OCI-M2 (cell line): ENCODE results near the gene PARP4.
"Not testable (repeated sequence)": the region's sequence is repeated elsewhere in the genome, so short reads cannot be mapped to it uniquely, and the experiment has no call there.

ENCODE experiments used
- DNase-seq: peaks from one replicate; lab custom pipeline; 2025; ENCODE audit not compliant: unreplicated experiment; lab: John Stamatoyannopoulos, UW

Gene PARP4

GRCh38 chr13:24454056-24454455 lies 58.5 kb downstream of the PARP4 start:
- DNase-seq, result no peak

- no peak for DNase-seq
These were observed 60.5 kb downstream of the PARP4 start for GRCh38 chr13:24452044-24452443.

GRCh38 chr13:24450530-24450929 lies 62.0 kb downstream of the PARP4 start:
- no peak for DNase-seq

- not testable (repeated sequence) for DNase-seq
These were observed 67.7 kb downstream of the PARP4 start for GRCh38 chr13:24444851-24445250.

- no peak for DNase-seq
These were observed 69.2 kb downstream of the PARP4 start for GRCh38 chr13:24443366-24443765.

- DNase-seq, result not testable (repeated sequence)
These were observed 86.5 kb downstream of the PARP4 start for GRCh38 chr13:24426045-24426444.

- not testable (repeated sequence) for DNase-seq
These were observed 92.9 kb downstream of the PARP4 start for GRCh38 chr13:24419668-24420067.

GRCh38 chr13:24407844-24408243 lies 104.7 kb downstream of the PARP4 start:
- no peak for DNase-seq

GRCh38 chr13:24406524-24406923 lies 106.1 kb downstream of the PARP4 start:
- DNase-seq, result no peak

- DNase-seq, result no peak
These were observed 115.8 kb downstream of the PARP4 start for GRCh38 chr13:24396821-24397220.

- DNase-seq, result no peak
These were observed 119.6 kb downstream of the PARP4 start for GRCh38 chr13:24392972-24393371.

- DNase-seq, result not testable (repeated sequence)
These were observed 120.6 kb downstream of the PARP4 start for GRCh38 chr13:24391771-24392683.

- DNase-seq, result not testable (repeated sequence)
These were observed 121.8 kb downstream of the PARP4 start for GRCh38 chr13:24390795-24391194.

GRCh38 chr13:24389506-24389905 lies 123.1 kb downstream of the PARP4 start:
- no peak for DNase-seq

GRCh38 chr13:24388743-24389142 lies 123.8 kb downstream of the PARP4 start:
- not testable (repeated sequence) for DNase-seq

- no peak for DNase-seq
These were observed 125.5 kb downstream of the PARP4 start for GRCh38 chr13:24386816-24387708.

GRCh38 chr13:24385902-24386301 lies 126.7 kb downstream of the PARP4 start:
- DNase-seq, result no peak

GRCh38 chr13:24384946-24385345 lies 127.6 kb downstream of the PARP4 start:
- not testable (repeated sequence) for DNase-seq

- not testable (repeated sequence) for DNase-seq
These were observed 128.5 kb downstream of the PARP4 start for GRCh38 chr13:24384091-24384490.

- no peak for DNase-seq
These were observed 130.9 kb downstream of the PARP4 start for GRCh38 chr13:24381541-24382265.

- not testable (repeated sequence) for DNase-seq
These were observed 131.7 kb downstream of the PARP4 start for GRCh38 chr13:24380881-24381280.
